ENCODE results near the gene KARS1. TPM values are rescaled to one million over a fixed set of nuclear protein-coding genes. Genes with fewer than 3 reads are reported as not detected.

Gene KARS1
- total and polyA plus RNA-seq, 2 of the 4 experiments (the other 2 are of a cell fraction), result 122 to 228 TPM

GRCh38 chr16:75658175-75658574 is 10.7 kb upstream of the KARS1 start:
- no peak for DNase-seq
- in situ Hi-C loops (cut with MboI; ENCODE audit: low sequenced_read_pairs) (no loop called here), dilution Hi-C loops (cut with HindIII; ENCODE audit: low sequenced_read_pairs, unreplicated experiment) (no loop called here)

More at GRCh38 chr16:75658175-75658574, 10.7 kb upstream of the KARS1 start:
- Histone ChIP-seq H3K9me3 (ENCODE audit: control insufficient read depth, insufficient read depth, low read length) (no peaks in the 10 kb centered on the region), H3K4ac (ENCODE audit: low read depth, low read length) (no peak overlapping the region), H3K79me1 (ENCODE audit: low read depth in 1 of 2, low read length in 2 of 2) (peaks cover 8 to 31% of the 10 kb centered on the region in 2 experiments), H3K56ac (ENCODE audit: extremely low read depth, insufficient read depth, low read length) (no peak overlapping the region), H4K8ac (ENCODE audit: low read depth in 2 of 2, low read length in 2 of 2) (no peak overlapping the region), H3K27me3 (ENCODE audit: control insufficient read depth, insufficient read depth, low read length) (no peaks in the 10 kb centered on the region), H3K9ac (ENCODE audit: low read depth, low read length) (no peak overlapping the region), H3K14ac (replicated peaks; ENCODE audit: low read depth, low read length) (no peak overlapping the region), H2AK5ac (ENCODE audit: low read depth, low read length) (no peak overlapping the region), H3K18ac (ENCODE audit: low read depth, low read length) (no peak overlapping the region), H3K4me3 (ENCODE audit: insufficient read depth, low read depth, low read length) (no peak overlapping the region), H3K36me3 (ENCODE audit: control insufficient read depth, insufficient read depth, low read length) (peaks cover 37% of the 10 kb centered on the region), H4K91ac (ENCODE audit: insufficient read depth, low read depth, low read length) (no peak overlapping the region), H2AFZ (replicated peaks; ENCODE audit: low read length, poor library complexity) (no peak overlapping the region), H3K9me1 (ENCODE audit: insufficient read depth, low read length) (peaks cover 6% of the 10 kb centered on the region), H2BK5ac (ENCODE audit: low read depth, low read length, poor library complexity, severe bottlenecking) (no peak overlapping the region), H4K20me1 (ENCODE audit: insufficient read depth, low read length) (peaks cover 17% of the 10 kb centered on the region), H2BK20ac (ENCODE audit: low read depth, low read length) (no peak overlapping the region), H2BK120ac (ENCODE audit: low read depth, low read length) (no peak overlapping the region), H3K27ac (ENCODE audit: insufficient read depth, low read length) (no peak overlapping the region), H4K5ac (ENCODE audit: low read depth, low read length) (no peak overlapping the region), H3K4me1 (ENCODE audit: control insufficient read depth, insufficient read depth, low read length) (peaks cover 3% of the 10 kb centered on the region), H3K23ac (ENCODE audit: low read depth, low read length) (no peak overlapping the region), H3K4me2 (ENCODE audit: low read depth, low read length) (no peak overlapping the region), H2BK15ac (ENCODE audit: low read depth, low read length) (no peak overlapping the region), H2AK9ac (replicated peaks; ENCODE audit: low read depth, low read length, poor library complexity) (no peak overlapping the region)
- ChIA-PET POLR2A (ENCODE audit: unreplicated experiment) (no interaction called here), CTCF (no interaction called here)
- WGBS, 2 experiments (ENCODE audit: extremely low coverage in 2 of 2, insufficient read length in 1 of 2), result no CpG with 5 or more reads among the region's 2 CpGs
- no TSS peak for BruUV-seq (replicated peaks)
- ATAC-seq (ENCODE audit: low read depth), result no peak
- intact Hi-C loops (cut with micrococcal nuclease), result no loop called here
- TF ChIP-seq RCOR1 (IDR thresholded peaks at IDR 0.05; ENCODE audit: insufficient replicate concordance, low read length), result no peak
- no peak for TF ChIP-seq RAD21 (IDR thresholded peaks at IDR 0.05; ENCODE audit: low read length)
- no peak for TF ChIP-seq FOS (IDR thresholded peaks at IDR 0.05; ENCODE audit: low read depth, low read length)
- no peak for TF ChIP-seq MXI1 (IDR thresholded peaks at IDR 0.05; ENCODE audit: borderline replicate concordance, low read depth, low read length)
- no peak for TF ChIP-seq RFX5 (IDR thresholded peaks at IDR 0.05; ENCODE audit: low read depth, low read length)
- TF ChIP-seq, protein P1, sequence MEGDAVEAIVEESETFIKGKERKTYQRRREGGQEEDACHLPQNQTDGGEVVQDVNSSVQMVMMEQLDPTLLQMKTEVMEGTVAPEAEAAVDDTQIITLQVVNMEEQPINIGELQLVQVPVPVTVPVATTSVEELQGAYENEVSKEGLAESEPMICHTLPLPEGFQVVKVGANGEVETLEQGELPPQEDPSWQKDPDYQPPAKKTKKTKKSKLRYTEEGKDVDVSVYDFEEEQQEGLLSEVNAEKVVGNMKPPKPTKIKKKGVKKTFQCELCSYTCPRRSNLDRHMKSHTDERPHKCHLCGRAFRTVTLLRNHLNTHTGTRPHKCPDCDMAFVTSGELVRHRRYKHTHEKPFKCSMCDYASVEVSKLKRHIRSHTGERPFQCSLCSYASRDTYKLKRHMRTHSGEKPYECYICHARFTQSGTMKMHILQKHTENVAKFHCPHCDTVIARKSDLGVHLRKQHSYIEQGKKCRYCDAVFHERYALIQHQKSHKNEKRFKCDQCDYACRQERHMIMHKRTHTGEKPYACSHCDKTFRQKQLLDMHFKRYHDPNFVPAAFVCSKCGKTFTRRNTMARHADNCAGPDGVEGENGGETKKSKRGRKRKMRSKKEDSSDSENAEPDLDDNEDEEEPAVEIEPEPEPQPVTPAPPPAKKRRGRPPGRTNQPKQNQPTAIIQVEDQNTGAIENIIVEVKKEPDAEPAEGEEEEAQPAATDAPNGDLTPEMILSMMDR (conservative IDR thresholded peaks at IDR 0.05; ENCODE audit: low read depth, low read length), result no peak
- no peak for TF ChIP-seq CEBPB (IDR thresholded peaks at IDR 0.05; ENCODE audit: low read depth, low read length)
- TF ChIP-seq BHLHE40 (IDR thresholded peaks at IDR 0.05; ENCODE audit: low read depth, low read length), result no peak
- no peak for TF ChIP-seq MAFK (IDR thresholded peaks at IDR 0.05; ENCODE audit: low read depth, low read length)
- TF ChIP-seq SMC3 (IDR thresholded peaks at IDR 0.05; ENCODE audit: low read depth, low read length), result no peak
- TF ChIP-seq, protein P2, sequence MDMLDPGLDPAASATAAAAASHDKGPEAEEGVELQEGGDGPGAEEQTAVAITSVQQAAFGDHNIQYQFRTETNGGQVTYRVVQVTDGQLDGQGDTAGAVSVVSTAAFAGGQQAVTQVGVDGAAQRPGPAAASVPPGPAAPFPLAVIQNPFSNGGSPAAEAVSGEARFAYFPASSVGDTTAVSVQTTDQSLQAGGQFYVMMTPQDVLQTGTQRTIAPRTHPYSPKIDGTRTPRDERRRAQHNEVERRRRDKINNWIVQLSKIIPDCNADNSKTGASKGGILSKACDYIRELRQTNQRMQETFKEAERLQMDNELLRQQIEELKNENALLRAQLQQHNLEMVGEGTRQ (IDR thresholded peaks at IDR 0.05; ENCODE audit: low read depth, low read length), result no peak
- no peak for TF ChIP-seq POLR2A (IDR thresholded peaks at IDR 0.05; ENCODE audit: low read depth, low read length)
- TF ChIP-seq ELK1 (IDR thresholded peaks at IDR 0.05; ENCODE audit: borderline replicate concordance, low read depth, low read length), result no peak
- TF ChIP-seq NFE2L2 (IDR thresholded peaks at IDR 0.05; ENCODE audit: low read depth, low read length), result no peak
